Nephron (organoid): Measurements from ENCODE around the gene ALDH16A1.

Experiments
- H3K27ac Mint-ChIP-seq, 3 experiments: 2 replicates each; pipeline ENCODE4 v1.8.0; 2020; ENCODE audit warnings: mixed read lengths in 3 of 3, mild to moderate bottlenecking in 2 of 3, moderate library complexity in 1 of 3
- H3K27me3 Mint-ChIP-seq: 2 replicates; pipeline ENCODE4 v1.8.0; 2021; ENCODE audit warnings: low read depth, mild to moderate bottlenecking, moderate library complexity, mixed read lengths
- H3K36me3 Mint-ChIP-seq: 2 replicates; pipeline ENCODE4 v1.8.0; 2020; ENCODE audit warnings: low read depth, mixed read lengths
- H3K4me1 Mint-ChIP-seq: 2 replicates; pipeline ENCODE4 v1.8.0; 2020; ENCODE audit warnings: mixed read lengths
- H3K4me3 Mint-ChIP-seq, 3 experiments: 2 replicates each; pipeline ENCODE4 v1.8.0; 2020; ENCODE audit warnings: mild to moderate bottlenecking in 3 of 3, mixed read lengths in 3 of 3, moderate library complexity in 2 of 3
- H3K9me3 Mint-ChIP-seq: 2 replicates; pipeline ENCODE4 v1.8.0; 2020; ENCODE audit warnings: mixed read lengths
- CTCF ChIP-seq, 3 experiments: fragments of 200-600 bp; sonication (generic); IDR thresholded peaks; one replicate each; pipeline ENCODE4 v1.5.0; 2021; ENCODE audit warnings: antibody characterized with exemption in 3 of 3; ENCODE audit not compliant: unreplicated experiment in 3 of 3

The ALDH16A1 gene

DNA sequence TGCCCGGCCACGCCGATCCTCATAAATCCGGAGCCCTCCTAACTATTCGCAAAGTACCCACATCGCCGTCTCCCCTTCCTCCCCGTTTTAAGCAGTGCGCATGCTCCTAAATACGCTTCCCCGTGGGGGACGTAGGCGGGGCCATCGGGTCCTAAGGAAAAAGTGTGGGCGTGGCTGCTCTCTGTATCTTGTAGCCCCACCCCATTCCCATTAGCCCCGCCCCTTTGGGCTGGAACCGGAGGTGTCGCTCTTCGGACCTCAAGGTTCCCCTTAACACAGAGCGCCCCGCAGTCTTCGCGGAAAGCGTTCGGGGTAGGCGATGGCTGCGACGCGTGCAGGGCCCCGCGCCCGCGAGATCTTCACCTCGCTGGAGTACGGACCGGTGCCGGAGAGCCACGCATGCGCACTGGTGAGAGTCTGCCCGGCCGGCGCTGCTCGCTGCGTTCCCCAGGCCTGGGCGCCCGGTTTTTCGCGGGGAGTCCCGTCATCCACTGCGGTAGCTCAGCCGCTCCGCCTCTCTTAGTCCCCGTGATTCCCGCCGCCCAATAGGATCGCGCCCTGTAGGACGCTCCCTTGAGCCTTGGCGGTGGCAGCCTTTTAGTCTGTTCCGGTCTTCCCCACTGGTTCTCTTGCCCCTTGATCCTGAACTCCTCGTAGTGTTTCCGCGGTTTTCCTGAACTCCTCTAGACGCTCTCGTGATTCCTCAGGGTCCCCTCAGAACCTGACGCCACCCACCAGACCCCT lies at the start of gene ALDH16A1:
Gene ALDH16A1 (plus strand): TSS at position 213 of the 744 bp plus-strand sequence. CDS start 107 bp downstream, at position 320.
- TF ChIP-seq CTCF (IDR thresholded peaks at IDR 0.05; ENCODE audit: unreplicated experiment in 3 of 3): no peak
- Mint-ChIP-seq H3K9me3 (no peaks in the 10 kb centered on the region), H3K27me3 (no peaks in the 10 kb centered on the region), H3K4me1 (peaks cover 19% of the 10 kb centered on the region), H3K4me3 (peak within 1 kb of the TSS; percentile 95 to 99 (median 99)), H3K27ac (peak within 1 kb of the TSS; percentile 98 to 100 (median 99)), H3K36me3 (peaks cover 32% of the 10 kb centered on the region)

DNA sequence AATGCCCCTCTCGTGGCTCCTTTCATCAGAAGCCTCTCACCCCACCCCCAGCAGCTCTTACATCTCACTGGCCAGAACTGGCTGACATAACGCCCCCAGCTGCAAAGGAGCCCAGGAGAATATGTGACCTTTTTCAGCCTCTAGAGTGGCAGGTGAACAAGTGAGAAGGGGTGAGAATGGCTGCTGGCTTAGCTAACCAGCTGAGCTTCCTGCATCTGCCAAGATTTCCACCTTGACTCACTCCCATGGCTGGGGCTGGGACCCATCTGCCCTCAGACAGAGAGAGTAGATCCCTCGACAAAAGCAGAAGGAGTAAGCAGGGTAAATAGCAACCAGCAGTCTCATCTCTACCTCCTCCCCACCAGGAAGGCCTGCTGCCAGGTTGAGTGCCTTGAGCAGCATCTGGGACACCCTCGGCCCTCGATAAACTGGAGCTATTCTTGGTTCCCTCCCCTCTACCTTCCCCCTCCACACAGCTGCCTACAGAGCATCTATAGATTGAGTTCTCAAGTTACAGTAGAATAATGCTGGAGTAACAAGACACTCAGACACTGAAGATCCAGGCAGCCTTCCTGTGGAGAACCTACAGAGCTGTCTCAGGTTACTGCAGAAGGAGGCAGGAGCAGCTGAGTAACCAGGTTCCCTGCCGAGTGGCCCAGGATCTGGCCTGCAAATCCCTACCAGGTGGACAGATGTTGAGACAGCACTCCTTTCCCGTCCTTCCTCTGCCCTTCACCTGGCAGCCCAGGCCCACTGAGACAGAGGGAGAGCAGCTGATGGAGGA lies 49.4 kb upstream of the ALDH16A1 start:
- H3K27ac Mint-ChIP-seq: peak overlapping the region; percentile 89 to 99 (median 97)
- H3K9me3 Mint-ChIP-seq: no peaks in the 10 kb centered on the region

GRCh38 chr19:49407079-49407478 lies 45.9 kb upstream of the ALDH16A1 start:
- no peak for TF ChIP-seq CTCF (IDR thresholded peaks at IDR 0.05; ENCODE audit: unreplicated experiment in 3 of 3)
- H3K27ac Mint-ChIP-seq: no peak overlapping the region
- no peaks in the 10 kb centered on the region for H3K36me3 Mint-ChIP-seq
- no peak overlapping the region for H3K4me3 Mint-ChIP-seq
- H3K9me3 Mint-ChIP-seq: no peaks in the 10 kb centered on the region
- H3K27me3 Mint-ChIP-seq: peaks cover 19% of the 10 kb centered on the region
- H3K4me1 Mint-ChIP-seq: peaks cover 33% of the 10 kb centered on the region

More for the DNA sequence above, 49.4 kb upstream of the ALDH16A1 start:
- TF ChIP-seq CTCF (IDR thresholded peaks at IDR 0.05; ENCODE audit: unreplicated experiment in 3 of 3): no peak
- H3K27me3 Mint-ChIP-seq: peaks cover 9% of the 10 kb centered on the region
- H3K4me1 Mint-ChIP-seq: peaks cover 31% of the 10 kb centered on the region
- H3K36me3 Mint-ChIP-seq: no peaks in the 10 kb centered on the region
- peak overlapping the region in 2 of 3 experiments; percentile 27 to 64 for H3K4me3 Mint-ChIP-seq

- peak overlapping the region; percentile 7 to 80 (median 68) for H3K27ac Mint-ChIP-seq
- H3K4me3 Mint-ChIP-seq: no peak overlapping the region
- peaks cover 36% of the 10 kb centered on the region for H3K4me1 Mint-ChIP-seq
- no peak for TF ChIP-seq CTCF (IDR thresholded peaks at IDR 0.05; ENCODE audit: unreplicated experiment in 3 of 3)
- H3K36me3 Mint-ChIP-seq: no peaks in the 10 kb centered on the region
- H3K9me3 Mint-ChIP-seq: no peaks in the 10 kb centered on the region
- H3K27me3 Mint-ChIP-seq: peaks cover 20% of the 10 kb centered on the region
Observed at GRCh38 chr19:49407482-49408015, 45.5 kb upstream of the ALDH16A1 start.

- peaks cover 43% of the 10 kb centered on the region for H3K4me1 Mint-ChIP-seq
- H3K9me3 Mint-ChIP-seq: no peaks in the 10 kb centered on the region
- peak overlapping the region in 2 of 3 experiments; percentile 33 to 68 for H3K27ac Mint-ChIP-seq
- TF ChIP-seq CTCF (IDR thresholded peaks at IDR 0.05; ENCODE audit: unreplicated experiment in 3 of 3): no peak
- H3K36me3 Mint-ChIP-seq: no peaks in the 10 kb centered on the region
- H3K4me3 Mint-ChIP-seq: no peak overlapping the region
- peaks cover 18% of the 10 kb centered on the region for H3K27me3 Mint-ChIP-seq
Observed at GRCh38 chr19:49408816-49409440, 44.1 kb upstream of the ALDH16A1 start.
